DMS153 treated with DMSO at 0.1 percent for 48 hours (cell line): Measurements from ENCODE around the gene MICALL1.
"Not testable (repeated sequence)": the region's sequence is repeated elsewhere in the genome, so short reads cannot be mapped to it uniquely, and the experiment has no call there.

Experiments
- DNase-seq: peaks from one replicate; lab custom pipeline; 2025; ENCODE audit not compliant: unreplicated experiment; lab: John Stamatoyannopoulos, UW

The MICALL1 gene

GRCh38 chr22:37954686-37955085 lies 48.6 kb downstream of the MICALL1 start:
- no peak for DNase-seq

- DNase-seq: not testable (repeated sequence)
Observed at GRCh38 chr22:37955825-37956397, 49.8 kb downstream of the MICALL1 start.

GRCh38 chr22:37957232-37957631 lies 51.1 kb downstream of the MICALL1 start:
- DNase-seq: no peak

GRCh38 chr22:37959231-37959825 lies 53.2 kb downstream of the MICALL1 start:
- DNase-seq: no peak

GRCh38 chr22:37961062-37961461 lies 55.0 kb downstream of the MICALL1 start:
- DNase-seq: no peak

- DNase-seq: no peak
Observed at GRCh38 chr22:37965940-37966664, 60.0 kb downstream of the MICALL1 start.

- DNase-seq: no peak
Observed at GRCh38 chr22:37967147-37967546, 61.0 kb downstream of the MICALL1 start.

- no peak for DNase-seq
Observed at GRCh38 chr22:37967637-37968451, 61.7 kb downstream of the MICALL1 start.

- no peak for DNase-seq
Observed at GRCh38 chr22:37968452-37969251, 62.6 kb downstream of the MICALL1 start.

GRCh38 chr22:37970864-37971263 lies 64.8 kb downstream of the MICALL1 start:
- DNase-seq: no peak

GRCh38 chr22:37971475-37972434 lies 65.7 kb downstream of the MICALL1 start:
- no peak for DNase-seq

GRCh38 chr22:37972527-37972926 lies 66.4 kb downstream of the MICALL1 start:
- DNase-seq: no peak

- no peak for DNase-seq
Observed at GRCh38 chr22:37973271-37974170, 67.4 kb downstream of the MICALL1 start.

- no peak for DNase-seq
Observed at GRCh38 chr22:37975153-37975552, 69.1 kb downstream of the MICALL1 start.

- DNase-seq: not testable (repeated sequence)
Observed at GRCh38 chr22:37976022-37976421, 69.9 kb downstream of the MICALL1 start.

GRCh38 chr22:37976547-37976946 lies 70.5 kb downstream of the MICALL1 start:
- no peak for DNase-seq

GRCh38 chr22:37979782-37980181 lies 73.7 kb downstream of the MICALL1 start:
- no peak for DNase-seq

- DNase-seq: no peak
Observed at GRCh38 chr22:37981282-37982011, 75.3 kb downstream of the MICALL1 start.
